HAP-1 (cell line): ENCODE data around the gene BSPH1.
"Not testable (repeated sequence)": the region's sequence is repeated elsewhere in the genome, so short reads cannot be mapped to it uniquely, and the experiment has no call there.

Experiments
- DNase-seq, 2 experiments: peaks; one replicate each; pipeline ENCODE4 v3.0.0-alpha.2; 2016 to 2020; ENCODE audit warnings: low spot score in 2 of 2
- H3K27me3 ChIP-seq: fragments of 250-450 bp; sonication (Bioruptor Pico); 2 replicates; pipeline ENCODE4 v1.5.1; 2020; ENCODE audit warnings: low read depth, mild to moderate bottlenecking, moderate library complexity
- H3K36me3 ChIP-seq: fragments of 250-450 bp; sonication (Bioruptor Pico); replicated peaks from 2 replicates; pipeline ENCODE4 v1.5.1; 2020; ENCODE audit warnings: mild to moderate bottlenecking
- H3K4me1 ChIP-seq: fragments of 250-450 bp; sonication (Bioruptor Pico); 2 replicates; pipeline ENCODE4 v1.5.1; 2020; ENCODE audit warnings: mild to moderate bottlenecking
- H3K4me3 ChIP-seq: fragments of 250-450 bp; sonication (Bioruptor Pico); 2 replicates; pipeline ENCODE4 v1.5.1; 2020; ENCODE audit warnings: mild to moderate bottlenecking, moderate library complexity
- H3K9me3 ChIP-seq: fragments of 250-450 bp; sonication (Bioruptor Pico); 2 replicates; pipeline ENCODE4 v1.5.1; 2020; ENCODE audit warnings: mild to moderate bottlenecking, moderate library complexity
- in situ Hi-C: fragments of 300-500 bp; cut with MboI; formaldehyde crosslinking; loops from 3 replicates; pipeline ENCODE4 v1.14.3; 2020; ENCODE audit warnings: low sequenced_read_pairs, inconsistent platforms, mixed read lengths

Gene BSPH1

GRCh38 chr19:47996230-47996727 is 4.3 kb upstream of the BSPH1 start:
- in situ Hi-C loops = no loop called here
- Histone ChIP-seq H3K36me3 (no peaks in the 10 kb centered on the region), H3K9me3 (no peaks in the 10 kb centered on the region), H3K27me3 (no peaks in the 10 kb centered on the region), H3K4me3 (no peak overlapping the region), H3K4me1 (no peaks in the 10 kb centered on the region)
- DNase-seq = no peak

GRCh38 chr19:47994209-47994802 is 2.3 kb upstream of the BSPH1 start, which contains the start of gene ELSPBP1:
Gene ELSPBP1, plus strand, starts transcription at chr19:47994632. Its CDS starts 14,036 bp downstream, at chr19:48008668.
- in situ Hi-C loops = no loop called here
- Histone ChIP-seq H3K9me3 (no peaks in the 10 kb centered on the region), H3K36me3 (no peaks in the 10 kb centered on the region), H3K4me3 (no peak within 1 kb of the TSS), H3K4me1 (no peaks in the 10 kb centered on the region), H3K27me3 (0 out of 2 replicates have a peak, but pooled peaks cover 5% of the 10 kb centered on the region)
- no peak for DNase-seq

GRCh38 chr19:47991191-47991808 is 670 bp downstream of the BSPH1 start:
- Histone ChIP-seq H3K4me3 (no peak overlapping the region), H3K4me1 (no peaks in the 10 kb centered on the region)
- in situ Hi-C loops = no loop called here

GRCh38 chr19:47973529-47973928 is 18.4 kb downstream of the BSPH1 start:
- H3K4me3 ChIP-seq = no peak overlapping the region
- no peaks in the 10 kb centered on the region for H3K4me1 ChIP-seq
- in situ Hi-C loops = loop anchor here (25.0 kb wide), 1 partner anchor 614 kb away; no protein-coding TSS in a partner anchor
- DNase-seq = no peak
- H3K27me3 ChIP-seq = 0 out of 2 replicates have a peak, but pooled peaks cover 4% of the 10 kb centered on the region
- H3K36me3 ChIP-seq = no peaks in the 10 kb centered on the region
- H3K9me3 ChIP-seq = no peaks in the 10 kb centered on the region

More at GRCh38 chr19:47991191-47991808, 670 bp downstream of the BSPH1 start:
- Histone ChIP-seq H3K27me3 (0 out of 2 replicates have a peak, but pooled peaks cover 5% of the 10 kb centered on the region), H3K36me3 (no peaks in the 10 kb centered on the region), H3K9me3 (no peaks in the 10 kb centered on the region)
- no peak for DNase-seq

- in situ Hi-C loops = loop anchor here (25.0 kb wide), 1 partner anchor 631 kb away; no protein-coding TSS in a partner anchor
- DNase-seq, H3K9me3 ChIP-seq: not testable (repeated sequence)
Observed at GRCh38 chr19:47955936-47956335, 36.0 kb downstream of the BSPH1 start.

GRCh38 chr19:47952132-47952531 is 39.8 kb downstream of the BSPH1 start:
- H3K4me1 ChIP-seq, H3K36me3 ChIP-seq, H3K27me3 ChIP-seq, H3K4me3 ChIP-seq, H3K9me3 ChIP-seq, DNase-seq: not testable (repeated sequence)
- in situ Hi-C loops = loop anchor here (25.0 kb wide), 1 partner anchor 635 kb away; no protein-coding TSS in a partner anchor

More at GRCh38 chr19:47955936-47956335, 36.0 kb downstream of the BSPH1 start:
- not testable (repeated sequence) for H3K4me1 ChIP-seq, H3K36me3 ChIP-seq, H3K27me3 ChIP-seq, H3K4me3 ChIP-seq

- H3K9me3 ChIP-seq, H3K27me3 ChIP-seq, H3K4me3 ChIP-seq, H3K36me3 ChIP-seq, H3K4me1 ChIP-seq: not testable (repeated sequence)
- peak in 1 of 2 experiments; percentile 40 for DNase-seq
- in situ Hi-C loops = loop anchor here (25.0 kb wide), 1 partner anchor 637 kb away; no protein-coding TSS in a partner anchor
Observed at GRCh38 chr19:47949852-47950521, 42.0 kb downstream of the BSPH1 start.

GRCh38 chr19:47928581-47928980 is 63.4 kb downstream of the BSPH1 start:
- H3K27me3 ChIP-seq, H3K4me3 ChIP-seq, H3K36me3 ChIP-seq, in situ Hi-C loops, H3K9me3 ChIP-seq, DNase-seq, H3K4me1 ChIP-seq: not testable (repeated sequence)

- H3K9me3 ChIP-seq, DNase-seq, H3K27me3 ChIP-seq, in situ Hi-C loops, H3K4me3 ChIP-seq, H3K4me1 ChIP-seq, H3K36me3 ChIP-seq: not testable (repeated sequence)
Observed at GRCh38 chr19:47920107-47920506, 71.9 kb downstream of the BSPH1 start.
